K562 (cell line): Measurements from ENCODE around the gene RBM25. TPM values are rescaled to one million over a fixed set of nuclear protein-coding genes. Genes with fewer than 3 reads are reported as not detected.

Experiments
- BACH1 ChIP-seq: fragments of 200-800 bp; sonication (Bioruptor generic); IDR thresholded peaks from 2 replicates; pipeline ENCODE4 v1.6.1; 2016; ENCODE audit warnings: missing genetic modification characterization, missing compliant biosample characterization
- EP400 ChIP-seq: fragments of 450-650 bp; IDR thresholded peaks from 2 replicates; pipeline ENCODE4 v1.6.1; 2017; ENCODE audit warnings: antibody characterized with exemption, mild to moderate bottlenecking, moderate library complexity
- MAZ ChIP-seq, 2 experiments: fragments of 450-650 bp in 1 of 2; sonication (generic) in 1 of 2; formaldehyde crosslinking; IDR thresholded peaks in 1 of 2; conservative IDR thresholded peaks in 1 of 2; 2 replicates each; pipeline versions ENCODE4 v1.4.0 to v1.5.0; 2020; ENCODE audit warnings: mild to moderate bottlenecking in 1 of 2, missing genetic modification reagents in 1 of 2
- MED1 ChIP-seq: sonication (generic); formaldehyde crosslinking; IDR thresholded peaks from 2 replicates; pipeline ENCODE4 v1.8.1; 2023; ENCODE audit warnings: missing genetic modification reagents, borderline replicate concordance
- MYBL2 ChIP-seq, 2 experiments: fragments of 450-650 bp in 1 of 2; sonication (generic) in 1 of 2; formaldehyde crosslinking in 1 of 2; IDR thresholded peaks; 2 replicates each; pipeline versions ENCODE4 v1.6.1 to v1.8.1; 2017 to 2022; ENCODE audit warnings: borderline replicate concordance in 1 of 2, inconsistent platforms in 1 of 2, low read depth in 1 of 2, mild to moderate bottlenecking in 1 of 2, missing genetic modification reagents in 1 of 2, moderate library complexity in 1 of 2
- NKRF ChIP-seq: fragments of 450-650 bp; IDR thresholded peaks from 2 replicates; pipeline ENCODE4 v1.6.1; 2016; ENCODE audit warnings: borderline replicate concordance
- NR0B1 ChIP-seq: fragments of 450-650 bp; IDR thresholded peaks from one replicate; pipeline ENCODE4 v1.6.1; 2018; ENCODE audit warnings: mild to moderate bottlenecking, moderate library complexity; ENCODE audit not compliant: partially characterized antibody
- NR1H2 ChIP-seq: sonication (generic); formaldehyde crosslinking; IDR thresholded peaks from 2 replicates; pipeline ENCODE4 v1.4.0; 2020; ENCODE audit warnings: mild to moderate bottlenecking, missing genetic modification reagents
- PHF20 ChIP-seq: fragments of 450-650 bp; IDR thresholded peaks from 2 replicates; pipeline ENCODE4 v1.6.1; 2018; ENCODE audit not compliant: partially characterized antibody
- POLR2A ChIP-seq: fragments of 450-650 bp; conservative IDR thresholded peaks from 2 replicates; pipeline ENCODE4 v1.6.1; 2016
- SNIP1 ChIP-seq: fragments of 450-650 bp; IDR thresholded peaks from 2 replicates; pipeline ENCODE4 v1.7.1; 2017; ENCODE audit warnings: low read depth, mild to moderate bottlenecking
- STAT5B ChIP-seq: fragments of 250-450 bp; sonication (Bioruptor Pico); IDR thresholded peaks from 2 replicates; pipeline ENCODE4 v1.8.0; 2021; ENCODE audit warnings: mild to moderate bottlenecking, inconsistent platforms
- U2AF2 ChIP-seq: fragments of 200-400 bp; formaldehyde crosslinking; optimal IDR thresholded peaks from 2 replicates; pipeline ENCODE3; 2017; ENCODE audit warnings: low read depth, mild to moderate bottlenecking, low read length
- USF2 ChIP-seq: sonication (generic); formaldehyde crosslinking; IDR thresholded peaks from 2 replicates; pipeline ENCODE4 v1.5.0; 2020; ENCODE audit warnings: missing genetic modification reagents
- ZNF165 ChIP-seq: fragments of 250-450 bp; sonication (Bioruptor Pico); IDR thresholded peaks from 2 replicates; pipeline ENCODE4 v1.4.0; 2020; ENCODE audit warnings: borderline replicate concordance
- ZNF639 ChIP-seq, 2 experiments: fragments of 200-800 bp in 1 of 2; sonication (Bioruptor generic) in 1 of 2; sonication (generic) in 1 of 2; formaldehyde crosslinking in 1 of 2; IDR thresholded peaks in 1 of 2; conservative IDR thresholded peaks in 1 of 2; 2 replicates each; pipeline versions ENCODE4 v1.5.0 to v1.6.1; 2016 to 2020; ENCODE audit warnings: missing compliant biosample characterization in 1 of 2, missing genetic modification characterization in 1 of 2, missing genetic modification reagents in 1 of 2
- polyA plus RNA-seq, 8 experiments: library from polyadenylated mRNA; depleted of rRNA in 4 of 8; stranded (reverse) in 5 of 8; unstranded in 3 of 8; fragments of >200 nt; fragmentation: Nextera tagmentation in 2 of 8; fragmentation: Illumina TruSeq in 1 of 8; extraction: Ambion mirVana in 2 of 8; extraction: Trizol in 1 of 8; gene quantifications; 2 replicates each; pipeline versions ENCODE4 v1.2.1 to v1.2.3, GENCODE V29; 2011 to 2014; ENCODE audit warnings: inconsistent platforms in 1 of 8, missing spikeins in 1 of 8
- total RNA-seq, 7 experiments: library from RNA; depleted of rRNA in 6 of 7; stranded (reverse); fragments of >200 nt in 6 of 7; fragmentation: Illumina TruSeq in 2 of 7; extraction: Trizol in 2 of 7; gene quantifications; 2 replicates each; pipeline versions ENCODE4 v1.2.1 to v1.2.3, GENCODE V29; 2011 to 2021; ENCODE audit warnings: low replicate concordance in 1 of 7
- TF ChIP-seq, protein P1 (sequence below): fragments of 450-650 bp; formaldehyde crosslinking; IDR thresholded peaks from 2 replicates; pipeline ENCODE4 v1.4.0; 2022; ENCODE audit warnings: missing genetic modification characterization
- TF ChIP-seq, protein P2 (sequence below): fragments of 450-650 bp; formaldehyde crosslinking; conservative IDR thresholded peaks from 2 replicates; pipeline ENCODE4 v1.4.0; 2022; ENCODE audit warnings: mild to moderate bottlenecking, missing genetic modification characterization

Gene RBM25
- total and polyA plus RNA-seq, 9 of the 15 experiments (the other 6 are each of a cell fraction or from before 2014, with no cell fraction given), result 28.6 to 80.1 (median 48.1) TPM

DNA sequence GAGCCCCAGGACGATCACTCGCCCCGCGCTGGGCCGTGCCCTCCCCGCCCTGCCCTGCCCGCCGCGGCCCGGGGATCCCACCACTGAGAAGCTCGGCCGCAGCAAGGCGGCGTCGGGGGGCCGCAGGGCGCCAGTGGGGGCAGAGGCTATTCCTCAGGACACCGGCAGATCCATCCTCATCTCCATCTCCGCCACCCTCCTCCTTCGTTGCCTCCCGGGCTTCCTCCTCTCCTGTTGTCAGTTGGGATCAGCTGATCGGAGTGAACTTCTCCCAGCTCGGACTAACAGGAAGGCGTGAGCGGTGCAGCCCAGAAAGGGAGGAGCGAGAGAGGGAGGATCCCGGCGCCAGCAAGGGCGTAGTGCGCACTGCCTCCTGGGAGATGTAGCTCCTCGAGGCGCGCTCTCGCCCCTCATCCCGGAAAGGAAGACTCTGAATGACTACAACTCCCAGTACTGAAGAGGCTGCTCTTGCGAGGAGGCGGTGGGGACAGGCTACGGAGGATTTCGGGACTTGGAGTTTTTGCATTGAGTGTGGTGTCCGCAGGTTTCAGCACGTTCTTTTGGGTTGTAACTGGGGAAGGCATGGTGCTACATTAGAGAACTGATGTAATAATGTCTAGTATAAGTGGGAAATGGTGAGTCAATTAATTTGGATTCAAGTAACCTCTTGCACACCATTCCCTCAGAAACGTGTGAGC is 31.3 kb upstream of the RBM25 start, which contains the start of gene ZFYVE1 (continued):
- TF ChIP-seq MED1 (CRISPR knock-in tag) (no peak), NR0B1 (no peak), STAT5B (CRISPR knock-in tag) (no peak), PHF20 (peak; percentile 72), NKRF (peak; percentile 92), MAZ (CRISPR knock-in tag; conservative IDR thresholded peaks at IDR 0.05 in 1 of 2, IDR thresholded peaks at IDR 0.05 in 1 of 2) (peak; percentile 67 to 75; a peak in 3 of 4 replicates), SNIP1 (no peak), ZNF639 (CRISPR knock-in tag; conservative IDR thresholded peaks at IDR 0.05 in 1 of 2, IDR thresholded peaks at IDR 0.05 in 1 of 2) (no peak), ZNF165 (CRISPR knock-in tag) (no peak), U2AF2 (no peak), USF2 (CRISPR knock-in tag) (peak; percentile 71), EP400 (peak; percentile 58), POLR2A (peak; percentile 67), MYBL2 (IDR thresholded peaks at IDR 0.05; ENCODE audit: low read depth) (no peak), MYBL2 (CRISPR knock-in tag; IDR thresholded peaks at IDR 0.05; ENCODE audit: borderline replicate concordance) (no peak), BACH1 (0 out of 2 replicates have a peak, but pooled peaks have one; percentile 1), NR1H2 (CRISPR knock-in tag) (no peak)
- TF ChIP-seq, protein P1, sequence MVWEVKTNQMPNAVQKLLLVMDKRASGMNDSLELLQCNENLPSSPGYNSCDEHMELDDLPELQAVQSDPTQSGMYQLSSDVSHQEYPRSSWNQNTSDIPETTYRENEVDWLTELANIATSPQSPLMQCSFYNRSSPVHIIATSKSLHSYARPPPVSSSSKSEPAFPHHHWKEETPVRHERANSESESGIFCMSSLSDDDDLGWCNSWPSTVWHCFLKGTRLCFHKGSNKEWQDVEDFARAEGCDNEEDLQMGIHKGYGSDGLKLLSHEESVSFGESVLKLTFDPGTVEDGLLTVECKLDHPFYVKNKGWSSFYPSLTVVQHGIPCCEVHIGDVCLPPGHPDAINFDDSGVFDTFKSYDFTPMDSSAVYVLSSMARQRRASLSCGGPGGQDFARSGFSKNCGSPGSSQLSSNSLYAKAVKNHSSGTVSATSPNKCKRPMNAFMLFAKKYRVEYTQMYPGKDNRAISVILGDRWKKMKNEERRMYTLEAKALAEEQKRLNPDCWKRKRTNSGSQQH (CRISPR knock-in tag), result no peak
- TF ChIP-seq, protein P2, sequence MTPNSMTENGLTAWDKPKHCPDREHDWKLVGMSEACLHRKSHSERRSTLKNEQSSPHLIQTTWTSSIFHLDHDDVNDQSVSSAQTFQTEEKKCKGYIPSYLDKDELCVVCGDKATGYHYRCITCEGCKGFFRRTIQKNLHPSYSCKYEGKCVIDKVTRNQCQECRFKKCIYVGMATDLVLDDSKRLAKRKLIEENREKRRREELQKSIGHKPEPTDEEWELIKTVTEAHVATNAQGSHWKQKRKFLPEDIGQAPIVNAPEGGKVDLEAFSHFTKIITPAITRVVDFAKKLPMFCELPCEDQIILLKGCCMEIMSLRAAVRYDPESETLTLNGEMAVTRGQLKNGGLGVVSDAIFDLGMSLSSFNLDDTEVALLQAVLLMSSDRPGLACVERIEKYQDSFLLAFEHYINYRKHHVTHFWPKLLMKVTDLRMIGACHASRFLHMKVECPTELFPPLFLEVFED (CRISPR knock-in tag), result no peak
